Measurements from ENCODE around the gene DENND2A.
A peak's percentile ranks its signal among the peaks of the same experiment; 100 is the strongest.
"Not testable (repeated sequence)": the region's sequence is repeated elsewhere in the genome, so short reads cannot be mapped to it uniquely, and the experiment has no call there.

Gene DENND2A

GRCh38 chr7:140640727-140641523 is at the start of gene DENND2A:
Gene DENND2A, minus strand, starts transcription at chr7:140640813. Its CDS starts 38,416 bp downstream, at chr7:140602397.
- DNase-seq (ENCODE audit: insufficient read length, low spot score) (peak; percentile 55), FAIRE-seq (peak; percentile 4)

GRCh38 chr7:140689199-140690152 is 48.9 kb upstream of the DENND2A start:
- FAIRE-seq (no peak), DNase-seq (ENCODE audit: insufficient read length, low spot score) (no peak)

GRCh38 chr7:140688341-140688740 is 47.7 kb upstream of the DENND2A start:
- no peak for FAIRE-seq

GRCh38 chr7:140686921-140687320 is 46.3 kb upstream of the DENND2A start:
- no peak for DNase-seq (ENCODE audit: insufficient read length, low spot score)
- FAIRE-seq = no peak

More at GRCh38 chr7:140688341-140688740, 47.7 kb upstream of the DENND2A start:
- DNase-seq (ENCODE audit: insufficient read length, low spot score) = no peak

- FAIRE-seq (no peak), DNase-seq (ENCODE audit: insufficient read length, low spot score) (no peak)
These were observed 44.9 kb upstream of the DENND2A start for GRCh38 chr7:140685407-140686087.

GRCh38 chr7:140684066-140684950 is 43.7 kb upstream of the DENND2A start:
- FAIRE-seq = no peak
- DNase-seq (ENCODE audit: insufficient read length, low spot score) = no peak

- FAIRE-seq (no peak), DNase-seq (ENCODE audit: insufficient read length, low spot score) (no peak)
These were observed 43.0 kb upstream of the DENND2A start for GRCh38 chr7:140683657-140684056.

GRCh38 chr7:140681766-140682165 is 41.2 kb upstream of the DENND2A start:
- FAIRE-seq (no peak), DNase-seq (ENCODE audit: insufficient read length, low spot score) (no peak)

- FAIRE-seq = no peak
- no peak for DNase-seq (ENCODE audit: insufficient read length, low spot score)
These were observed 40.3 kb upstream of the DENND2A start for GRCh38 chr7:140680886-140681285.

GRCh38 chr7:140679186-140679585 is 38.6 kb upstream of the DENND2A start:
- FAIRE-seq = no peak

GRCh38 chr7:140678816-140679130 is 38.2 kb upstream of the DENND2A start:
- FAIRE-seq (no peak), DNase-seq (ENCODE audit: insufficient read length, low spot score) (no peak)

More at GRCh38 chr7:140679186-140679585, 38.6 kb upstream of the DENND2A start:
- no peak for DNase-seq (ENCODE audit: insufficient read length, low spot score)

GRCh38 chr7:140678081-140678815 is 37.6 kb upstream of the DENND2A start:
- no peak for DNase-seq (ENCODE audit: insufficient read length, low spot score)
- no peak for FAIRE-seq

GRCh38 chr7:140677496-140677895 is 36.9 kb upstream of the DENND2A start:
- FAIRE-seq = no peak

GRCh38 chr7:140676956-140677355 is 36.3 kb upstream of the DENND2A start:
- DNase-seq (ENCODE audit: insufficient read length, low spot score); FAIRE-seq: not testable (repeated sequence)

More at GRCh38 chr7:140677496-140677895, 36.9 kb upstream of the DENND2A start:
- no peak for DNase-seq (ENCODE audit: insufficient read length, low spot score)

GRCh38 chr7:140676306-140676705 is 35.7 kb upstream of the DENND2A start:
- FAIRE-seq = no peak
- no peak for DNase-seq (ENCODE audit: insufficient read length, low spot score)

GRCh38 chr7:140675726-140676125 is 35.1 kb upstream of the DENND2A start:
- DNase-seq (ENCODE audit: insufficient read length, low spot score) = no peak
- no peak for FAIRE-seq

- FAIRE-seq (no peak), DNase-seq (ENCODE audit: insufficient read length, low spot score) (peak; percentile 49)
These were observed 34.5 kb upstream of the DENND2A start for GRCh38 chr7:140674899-140675701.

- DNase-seq (ENCODE audit: insufficient read length, low spot score) = no peak
- no peak for FAIRE-seq
These were observed 33.8 kb upstream of the DENND2A start for GRCh38 chr7:140674356-140674800.
